Dermis blood vessel endothelial cell (primary cell): ENCODE data around the gene FNDC3B. TPM values are rescaled to one million over a fixed set of nuclear protein-coding genes. Genes with fewer than 3 reads are reported as not detected.
A peak's percentile ranks its signal among the peaks of the same experiment; 100 is the strongest.

Experiments
- DNase-seq: peaks from one replicate; pipeline ENCODE4 v3.0.0; 2010
- total RNA-seq: library from RNA; depleted of rRNA; stranded (reverse); fragments of >200 nt; gene quantifications from 2 replicates; pipeline ENCODE4 v1.2.3, GENCODE V29; 2014

The FNDC3B gene
- total RNA-seq, 1 donor from 2014 or later = 126 TPM

DNA sequence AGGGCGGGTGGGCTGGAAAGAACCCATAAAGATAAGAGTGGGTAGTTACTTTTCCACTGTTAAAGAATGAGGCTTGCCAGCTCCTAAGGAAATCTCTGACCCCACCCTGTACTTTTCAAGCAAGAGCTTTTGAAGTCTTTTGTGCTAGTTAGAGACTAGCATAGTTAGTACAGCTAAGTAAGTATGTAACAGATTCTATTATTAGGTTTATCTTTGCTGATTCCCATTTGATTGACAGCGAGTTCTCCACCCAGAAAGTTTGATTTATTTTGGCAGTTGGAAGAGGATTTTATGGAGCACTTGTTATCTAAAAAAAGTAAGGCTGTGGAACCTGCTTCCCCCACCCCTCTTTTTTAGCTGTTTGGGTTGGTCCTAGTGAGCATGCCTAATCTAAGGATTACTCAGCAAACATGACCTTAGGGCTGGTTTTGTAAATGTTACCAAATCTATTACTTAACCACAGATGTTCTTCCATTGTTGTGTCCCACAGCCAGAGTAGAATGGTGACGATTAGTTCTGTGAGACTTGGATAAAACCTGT lies 57.6 kb downstream of the FNDC3B start:
- peak; percentile 37 for DNase-seq

DNA sequence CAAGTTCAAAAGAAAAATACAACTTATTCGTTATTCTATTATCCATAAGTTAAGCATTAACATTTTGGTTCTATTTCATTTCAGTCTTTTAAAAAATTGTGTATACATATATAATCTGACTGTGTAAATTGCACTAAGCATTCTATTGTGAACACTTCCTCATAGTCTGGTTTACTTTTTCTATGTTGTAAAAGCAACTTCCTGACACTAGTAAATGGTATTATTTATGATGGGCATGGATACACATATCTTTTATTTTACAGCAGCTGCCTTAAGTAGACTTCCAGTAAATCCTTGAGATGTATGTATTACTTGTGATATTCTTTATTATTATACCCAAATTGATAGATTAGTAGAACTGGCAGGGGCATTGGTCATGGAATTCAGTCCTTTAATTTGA lies 58.2 kb downstream of the FNDC3B start:
- DNase-seq = no peak

- DNase-seq = peak; percentile 33
Measured at GRCh38 chr3:172098698-172099494, 59.5 kb downstream of the FNDC3B start.

DNA sequence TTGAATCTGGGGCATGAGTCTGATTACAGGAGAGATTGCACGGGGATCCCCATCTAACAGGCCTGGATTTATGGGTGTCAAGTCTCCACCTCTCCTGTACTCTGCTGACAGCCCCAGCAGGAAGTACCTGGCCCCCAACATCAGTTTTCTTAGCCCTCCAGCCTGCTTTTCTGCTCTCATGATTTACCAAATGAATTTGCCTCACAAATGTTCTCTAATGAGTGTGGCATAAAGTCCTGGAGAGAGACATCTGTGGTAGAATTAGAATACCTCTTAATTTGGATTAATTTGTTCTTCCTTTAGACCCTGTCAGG lies 60.1 kb downstream of the FNDC3B start:
- no peak for DNase-seq

- DNase-seq = no peak
Measured at GRCh38 chr3:172100482-172100881, 61.1 kb downstream of the FNDC3B start.

- no peak for DNase-seq
Measured at GRCh38 chr3:172101107-172101506, 61.7 kb downstream of the FNDC3B start.

- DNase-seq = no peak
Measured at GRCh38 chr3:172102123-172102882, 62.9 kb downstream of the FNDC3B start.

- no peak for DNase-seq
Measured at GRCh38 chr3:172102883-172103310, 63.5 kb downstream of the FNDC3B start.

DNA sequence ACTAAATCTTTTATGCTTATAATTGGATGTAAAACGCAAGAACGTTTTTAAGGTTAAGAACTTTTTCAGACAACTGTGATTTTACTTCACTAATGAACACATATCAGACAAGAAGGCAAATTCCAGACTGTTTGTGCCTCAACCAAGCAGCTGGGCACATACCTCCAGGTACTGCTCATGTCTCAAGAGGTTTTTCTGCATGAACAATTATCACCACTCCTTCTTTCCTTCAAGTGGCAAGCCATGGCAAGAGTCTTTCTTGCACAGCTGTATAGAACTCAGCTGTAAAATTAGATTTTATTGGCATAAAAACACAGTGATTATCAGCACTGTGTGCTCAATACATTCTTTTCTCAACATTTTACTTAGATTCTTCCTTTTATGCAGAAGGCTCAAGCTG lies 64.3 kb downstream of the FNDC3B start:
- DNase-seq = no peak

- DNase-seq = peak; percentile 35
Measured at GRCh38 chr3:172104471-172105072, 65.2 kb downstream of the FNDC3B start.

- no peak for DNase-seq
Measured at GRCh38 chr3:172106037-172106954, 66.9 kb downstream of the FNDC3B start.

- DNase-seq = no peak
Measured at GRCh38 chr3:172106989-172107388, 67.6 kb downstream of the FNDC3B start.

DNA sequence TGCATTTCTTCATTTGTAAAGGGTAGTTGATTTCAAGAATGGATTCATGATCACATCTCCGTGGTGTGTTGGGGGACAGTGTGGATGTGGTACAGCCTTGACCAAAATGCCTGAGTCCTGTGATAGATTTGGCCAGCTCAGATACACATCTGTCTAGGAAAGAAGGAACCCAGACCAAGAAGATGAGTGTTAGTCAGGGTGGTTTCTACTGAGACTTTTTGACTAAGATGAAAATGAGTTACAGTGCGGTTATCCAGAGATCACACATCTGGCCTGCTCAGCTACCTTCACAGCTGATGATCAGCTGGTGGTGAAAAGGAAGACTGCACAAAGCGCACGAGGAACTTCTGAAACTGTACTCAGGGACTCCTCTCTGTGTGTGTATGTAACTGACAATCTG lies 68.0 kb downstream of the FNDC3B start:
- no peak for DNase-seq

- DNase-seq = no peak
Measured at GRCh38 chr3:172110127-172110779, 70.9 kb downstream of the FNDC3B start.

- DNase-seq = no peak
Measured at GRCh38 chr3:172111163-172111562, 71.8 kb downstream of the FNDC3B start.

GRCh38 chr3:172112078-172112733 lies 72.8 kb downstream of the FNDC3B start:
- DNase-seq = no peak

DNA sequence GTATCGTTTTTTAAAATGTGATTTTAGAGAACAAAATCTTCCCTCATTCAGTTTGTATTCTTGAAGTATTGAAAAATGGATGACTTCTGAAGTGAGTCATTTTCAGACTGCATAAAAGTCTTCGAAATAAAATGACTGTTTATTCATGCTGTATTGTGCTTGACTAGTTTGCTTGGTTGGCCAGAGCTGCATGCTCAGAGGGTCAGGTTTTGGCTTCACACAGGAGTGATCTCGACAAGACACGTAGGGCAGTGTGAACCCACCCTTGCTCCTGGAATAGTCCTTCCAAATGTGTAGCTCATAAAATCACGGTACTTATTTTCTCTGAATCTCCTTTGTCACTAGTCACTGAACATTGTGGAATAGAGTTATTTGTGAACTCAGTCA lies 73.3 kb downstream of the FNDC3B start:
- DNase-seq = no peak

GRCh38 chr3:172113710-172114109 lies 74.3 kb downstream of the FNDC3B start:
- no peak for DNase-seq

- DNase-seq = no peak
Measured at GRCh38 chr3:172115059-172115458, 75.7 kb downstream of the FNDC3B start.

DNA sequence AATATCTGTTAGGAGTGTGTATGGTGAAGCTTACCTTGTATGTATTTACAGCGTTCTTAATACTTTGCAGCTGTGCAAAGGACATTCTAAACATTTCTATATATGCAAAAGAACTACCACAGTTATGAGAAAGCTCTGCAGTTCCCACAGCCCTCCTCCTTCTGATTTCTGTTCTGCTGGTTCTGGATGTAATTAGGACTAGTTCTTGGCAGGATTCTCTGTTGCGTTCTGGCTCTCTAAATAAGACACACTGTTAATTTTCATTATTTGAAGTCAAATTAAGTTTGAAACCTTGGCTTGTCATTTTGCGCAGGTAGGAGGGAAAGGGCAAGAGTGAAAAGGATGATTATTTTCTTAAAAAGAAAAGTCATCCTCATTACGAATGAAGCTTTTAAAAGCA lies 76.4 kb downstream of the FNDC3B start:
- no peak for DNase-seq

DNA sequence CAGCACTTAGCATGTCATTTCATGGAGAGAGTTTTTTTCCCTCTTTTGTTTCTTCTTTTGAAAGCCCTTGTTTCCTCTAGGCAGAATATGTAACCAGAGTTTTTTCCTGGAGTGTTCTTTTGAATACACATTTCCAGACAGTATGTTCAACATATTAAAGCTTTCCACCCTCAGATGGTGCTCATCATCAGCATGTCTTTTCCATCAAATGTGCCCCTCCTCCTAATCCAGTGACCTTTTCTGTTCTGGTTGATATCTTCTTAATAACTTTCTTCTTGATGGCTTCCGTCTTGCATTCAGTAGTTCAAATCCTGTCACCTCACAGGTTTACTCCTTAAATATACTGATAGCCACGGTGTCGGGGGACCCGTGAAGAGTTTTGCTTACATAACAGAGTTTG lies 78.6 kb downstream of the FNDC3B start:
- no peak for DNase-seq
